GM13976 (cell line): ENCODE measurements around the gene STAB2.

Experiments
- DNase-seq: peaks from one replicate; pipeline ENCODE4 v3.0.0; 2012; ENCODE audit warnings: low spot score
- in situ Hi-C: fragments of 300-500 bp; cut with MboI; formaldehyde crosslinking; loops from one replicate; pipeline ENCODE4 v1.12.0; 2022; ENCODE audit warnings: low sequenced_read_pairs, mixed read lengths, inconsistent platforms; ENCODE audit not compliant: unreplicated experiment
- TF ChIP-seq, protein P1 (sequence below): IDR thresholded peaks from 2 replicates; pipeline ENCODE4 v1.5.1; 2012; ENCODE audit warnings: borderline replicate concordance, mild to moderate bottlenecking; ENCODE audit not compliant: insufficient read depth; ENCODE audit errors: extremely low read depth, missing control alignments, control extremely low read depth

The STAB2 gene

DNA sequence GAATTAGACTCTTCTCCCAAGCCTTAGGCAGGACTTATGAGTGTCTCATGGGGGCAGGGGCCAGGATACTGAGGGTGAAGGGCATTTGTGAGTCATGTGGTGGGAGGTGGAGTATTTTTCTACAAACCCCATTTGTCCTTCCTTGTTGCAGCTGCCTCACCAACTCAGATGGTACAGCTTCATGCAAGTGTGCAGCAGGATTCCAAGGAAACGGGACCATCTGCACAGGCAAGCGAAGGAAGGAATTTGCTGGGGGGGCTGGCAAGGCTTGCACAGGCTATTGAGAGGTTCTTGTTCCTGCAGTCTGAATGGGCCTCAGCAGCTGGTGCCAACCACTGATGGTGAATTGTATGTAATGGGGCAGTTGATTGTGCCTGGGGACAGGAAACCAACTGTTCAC is 125.1 kb downstream of the STAB2 start:
- in situ Hi-C loops = no loop called here
- TF ChIP-seq, protein P1, sequence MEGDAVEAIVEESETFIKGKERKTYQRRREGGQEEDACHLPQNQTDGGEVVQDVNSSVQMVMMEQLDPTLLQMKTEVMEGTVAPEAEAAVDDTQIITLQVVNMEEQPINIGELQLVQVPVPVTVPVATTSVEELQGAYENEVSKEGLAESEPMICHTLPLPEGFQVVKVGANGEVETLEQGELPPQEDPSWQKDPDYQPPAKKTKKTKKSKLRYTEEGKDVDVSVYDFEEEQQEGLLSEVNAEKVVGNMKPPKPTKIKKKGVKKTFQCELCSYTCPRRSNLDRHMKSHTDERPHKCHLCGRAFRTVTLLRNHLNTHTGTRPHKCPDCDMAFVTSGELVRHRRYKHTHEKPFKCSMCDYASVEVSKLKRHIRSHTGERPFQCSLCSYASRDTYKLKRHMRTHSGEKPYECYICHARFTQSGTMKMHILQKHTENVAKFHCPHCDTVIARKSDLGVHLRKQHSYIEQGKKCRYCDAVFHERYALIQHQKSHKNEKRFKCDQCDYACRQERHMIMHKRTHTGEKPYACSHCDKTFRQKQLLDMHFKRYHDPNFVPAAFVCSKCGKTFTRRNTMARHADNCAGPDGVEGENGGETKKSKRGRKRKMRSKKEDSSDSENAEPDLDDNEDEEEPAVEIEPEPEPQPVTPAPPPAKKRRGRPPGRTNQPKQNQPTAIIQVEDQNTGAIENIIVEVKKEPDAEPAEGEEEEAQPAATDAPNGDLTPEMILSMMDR = no peak
- no peak for DNase-seq

DNA sequence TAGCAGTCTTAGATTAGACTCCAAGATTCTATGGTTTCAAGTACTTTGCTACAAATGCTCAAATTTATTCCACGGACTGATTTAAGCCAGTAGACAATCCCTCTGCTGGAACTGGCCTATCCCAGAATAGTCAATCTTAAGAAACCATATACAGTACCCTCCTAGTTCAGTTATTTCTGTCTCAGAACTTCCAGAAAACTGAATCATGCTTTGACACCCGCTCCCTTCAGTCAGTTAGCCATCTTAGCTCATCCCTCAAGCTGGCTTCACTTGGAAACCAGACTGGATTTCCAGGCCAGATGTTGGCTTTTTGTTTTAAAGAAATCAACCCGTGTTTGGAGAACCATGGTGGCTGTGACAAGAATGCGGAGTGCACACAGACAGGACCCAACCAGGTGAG is 128.4 kb downstream of the STAB2 start:
- no peak for DNase-seq
- TF ChIP-seq, protein P1 = no peak
- in situ Hi-C loops = no loop called here

DNA sequence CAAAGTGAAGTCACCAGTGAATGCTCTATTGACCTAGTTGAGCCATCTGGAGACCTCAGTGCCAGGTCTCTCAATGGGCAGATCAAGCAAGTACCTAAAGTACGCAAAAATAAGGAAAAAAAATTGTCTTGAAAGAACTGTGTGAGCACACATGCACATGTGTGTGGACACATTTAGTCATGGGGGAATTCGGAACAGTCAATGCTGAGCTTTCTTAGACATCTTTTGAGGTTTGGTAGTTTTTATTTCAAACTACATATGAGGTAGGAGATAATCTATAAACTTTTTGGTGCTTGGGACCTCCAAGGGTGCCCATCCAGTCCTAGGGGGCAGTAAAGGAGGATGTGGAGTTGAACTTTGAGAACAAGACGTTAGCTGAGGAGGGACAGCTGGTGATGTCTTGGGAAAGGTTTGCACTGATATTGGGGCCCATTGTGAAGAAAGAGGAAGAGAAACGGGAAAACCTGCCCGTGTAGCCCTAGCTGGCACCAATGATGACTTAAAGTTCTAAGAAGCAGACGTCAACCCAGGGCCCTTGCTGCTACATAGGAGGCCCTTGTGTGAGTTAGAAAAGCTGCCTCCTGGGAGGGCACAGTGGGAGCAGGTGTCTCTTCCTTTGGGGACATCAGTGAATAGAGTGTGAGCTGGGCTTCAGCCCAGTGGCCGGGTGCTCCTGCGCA is 129.6 kb downstream of the STAB2 start:
- in situ Hi-C loops = no loop called here

DNA sequence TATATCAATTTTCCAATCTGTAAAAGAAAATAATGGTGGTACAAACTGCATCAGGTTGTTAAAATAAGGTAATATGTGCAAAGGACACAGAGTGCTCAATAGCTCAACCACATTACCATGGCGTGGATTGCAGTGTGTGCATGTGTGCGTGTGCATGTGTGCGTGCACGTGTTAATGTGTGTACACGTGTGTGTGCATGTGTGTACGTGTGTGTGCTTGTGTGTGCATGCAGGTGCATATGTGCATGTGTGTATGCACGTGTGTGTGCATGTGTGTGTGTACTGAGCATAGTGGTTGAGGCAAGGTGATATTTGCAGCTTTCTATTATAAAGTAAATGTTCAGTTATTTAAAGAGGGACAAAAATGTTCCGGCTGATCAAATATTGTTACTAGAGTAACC is 138.3 kb downstream of the STAB2 start:
- DNase-seq = no peak
- in situ Hi-C loops = no loop called here
- TF ChIP-seq, protein P1 = no peak

More for the DNA sequence above, 129.6 kb downstream of the STAB2 start:
- no peak for DNase-seq
- TF ChIP-seq, protein P1 = no peak

DNA sequence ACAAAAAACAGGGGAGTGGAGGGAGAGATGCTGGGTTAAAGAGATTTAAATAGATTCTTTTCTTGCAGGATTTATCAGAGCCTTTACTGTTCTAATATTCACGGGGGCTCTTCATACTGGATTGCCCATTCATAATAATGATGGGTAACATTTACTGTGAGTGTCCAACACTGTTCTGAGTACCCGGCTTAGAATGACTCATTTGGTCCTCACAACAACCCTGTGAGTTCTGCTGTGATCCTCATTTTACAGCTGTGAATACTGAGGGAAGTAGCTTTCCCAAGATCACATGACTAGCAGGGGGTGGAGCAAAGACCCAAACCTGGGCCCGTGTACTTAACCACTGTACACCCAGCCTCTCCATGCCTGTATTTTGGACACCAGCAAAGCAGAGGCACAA is 140.6 kb downstream of the STAB2 start:
- in situ Hi-C loops = no loop called here
- TF ChIP-seq, protein P1 = no peak
- DNase-seq = no peak

DNA sequence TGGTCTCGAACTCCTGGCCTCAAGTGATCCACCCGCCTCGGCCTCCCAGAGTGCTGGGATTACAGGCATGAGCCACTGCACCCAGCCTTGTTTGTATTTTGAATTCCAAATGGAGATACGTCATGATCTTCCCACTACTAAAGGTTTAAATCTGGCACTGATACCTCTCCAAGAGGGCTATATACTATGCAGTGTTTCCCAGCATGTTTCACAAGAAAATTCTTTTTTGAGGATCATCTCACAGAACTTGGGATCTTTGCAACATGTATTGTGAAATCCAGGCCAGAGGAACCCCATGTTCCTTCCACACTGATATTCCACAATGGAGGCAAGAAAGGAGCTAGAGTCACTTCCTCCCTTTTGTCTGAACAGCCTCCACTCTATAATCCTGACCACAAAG is 141.2 kb downstream of the STAB2 start:
- TF ChIP-seq, protein P1 = no peak
- DNase-seq = no peak
- in situ Hi-C loops = no loop called here
